Panc1 (cell line): ENCODE measurements around the gene SBK2. TPM values are rescaled to one million over a fixed set of nuclear protein-coding genes. Genes with fewer than 3 reads are reported as not detected.
"Not testable (repeated sequence)": the region's sequence is repeated elsewhere in the genome, so short reads cannot be mapped to it uniquely, and the experiment has no call there.

ENCODE experiments used
- ATAC-seq: fragments of 200-7000 bp; cut with Tn5 transposase; 2 replicates; pipeline ENCODE4 v1.9.1; 2020; ENCODE audit warnings: mild to moderate bottlenecking, moderate library complexity
- BruUV-seq: library from RNA; stranded (reverse); fragments of 400-500 nt; replicated peaks from 2 replicates; lab custom pipeline; 2021; lab: Mats Ljungman, UMichigan
- CTCF ChIA-PET: fragments of 300-600 bp; sonication (Branson Sonifier 250); formaldehyde crosslinking; loops from one replicate; lab custom pipeline; 2022; ENCODE audit warnings: antibody characterized with exemption; lab: Charles Lee
- POLR2A ChIA-PET: fragments of 300-600 bp; sonication (Branson Sonifier 250); formaldehyde crosslinking; loops from one replicate; lab custom pipeline; 2022; ENCODE audit warnings: antibody characterized with exemption; lab: Charles Lee
- DNase-seq: peaks from one replicate; pipeline ENCODE4 v3.0.0-alpha.2; 2010; ENCODE audit warnings: low read depth, low spot score
- H3K27ac ChIP-seq: 2 replicates; pipeline ENCODE4 v1.5.1; 2011; ENCODE audit warnings: mild to moderate bottlenecking, low read length, inconsistent platforms
- H3K27me3 ChIP-seq: fragments of 200-500 bp; sonication (Bioruptor generic); 2 replicates; pipeline ENCODE4 v1.6.0; 2014; ENCODE audit warnings: low read length, inconsistent platforms; ENCODE audit not compliant: control insufficient read depth, insufficient read depth
- H3K36me3 ChIP-seq: fragments of 200-500 bp; sonication (Bioruptor generic); 2 replicates; pipeline ENCODE4 v1.5.1; 2014; ENCODE audit warnings: inconsistent platforms, mild to moderate bottlenecking, low read length, moderate library complexity; ENCODE audit not compliant: control insufficient read depth, insufficient read depth
- H3K4me1 ChIP-seq: 2 replicates; pipeline ENCODE4 v1.5.1; 2011; ENCODE audit warnings: inconsistent platforms, mild to moderate bottlenecking, low read length, moderate library complexity; ENCODE audit not compliant: control insufficient read depth, insufficient read depth
- H3K4me3 ChIP-seq, 2 experiments: 2 replicates each; pipeline ENCODE4 v1.5.1; 2011 to 2012; ENCODE audit warnings: low read depth in 2 of 2, low read length in 2 of 2, mild to moderate bottlenecking in 2 of 2, inconsistent platforms in 1 of 2, moderate library complexity in 1 of 2
- H3K9me3 ChIP-seq: fragments of 200-500 bp; sonication (Bioruptor generic); 2 replicates; pipeline ENCODE4 v1.5.1; 2014; ENCODE audit warnings: low read depth, mild to moderate bottlenecking, inconsistent platforms, low read length, moderate library complexity; ENCODE audit not compliant: control insufficient read depth, insufficient read depth
- CTCF ChIP-seq: fragments of 450-650 bp; IDR thresholded peaks from 2 replicates; pipeline ENCODE4 v1.5.1; 2017; ENCODE audit warnings: mild to moderate bottlenecking
- POLR2AphosphoS5 ChIP-seq: IDR thresholded peaks from 2 replicates; pipeline ENCODE4 v1.6.1; 2012; ENCODE audit warnings: mild to moderate bottlenecking, low read depth, low read length, moderate library complexity
- SIN3A ChIP-seq: IDR thresholded peaks from 2 replicates; pipeline ENCODE4 v1.6.1; 2012; ENCODE audit warnings: low read depth, mild to moderate bottlenecking, low read length, moderate library complexity, borderline replicate concordance; ENCODE audit not compliant: insufficient read depth
- TCF7L2 ChIP-seq: IDR thresholded peaks from 2 replicates; pipeline ENCODE4 v1.6.1; 2011; ENCODE audit warnings: mild to moderate bottlenecking, low read depth, low read length, inconsistent platforms
- in situ Hi-C: cut with HindIII; loops from 2 replicates; pipeline ENCODE4 v1.10.0; 2016; ENCODE audit warnings: low sequenced_read_pairs, low pct_unique_long_range_greater_than_20kb
- intact Hi-C: fragments of 100-400 bp; cut with micrococcal nuclease; formaldehyde crosslinking; loops from one replicate; pipeline ENCODE4 v1.10.0; 2022; ENCODE audit not compliant: unreplicated experiment
- total RNA-seq: library from RNA; stranded (reverse); gene quantifications from one replicate; pipeline ENCODE4 v1.2.1, GENCODE V29; 2021; ENCODE audit not compliant: unreplicated experiment
- TF ChIP-seq, protein P1 (sequence below), 2 experiments: IDR thresholded peaks; 2 replicates each; pipeline ENCODE4 v1.6.1; 2011 to 2012; ENCODE audit warnings: low read depth in 2 of 2, control low read depth in 1 of 2, low read length in 1 of 2, mild to moderate bottlenecking in 1 of 2, moderate library complexity in 1 of 2; ENCODE audit not compliant: insufficient read depth in 1 of 2

The SBK2 gene
- total RNA-seq, 1 experiment from 2014 or later, result 0.69 TPM

DNA sequence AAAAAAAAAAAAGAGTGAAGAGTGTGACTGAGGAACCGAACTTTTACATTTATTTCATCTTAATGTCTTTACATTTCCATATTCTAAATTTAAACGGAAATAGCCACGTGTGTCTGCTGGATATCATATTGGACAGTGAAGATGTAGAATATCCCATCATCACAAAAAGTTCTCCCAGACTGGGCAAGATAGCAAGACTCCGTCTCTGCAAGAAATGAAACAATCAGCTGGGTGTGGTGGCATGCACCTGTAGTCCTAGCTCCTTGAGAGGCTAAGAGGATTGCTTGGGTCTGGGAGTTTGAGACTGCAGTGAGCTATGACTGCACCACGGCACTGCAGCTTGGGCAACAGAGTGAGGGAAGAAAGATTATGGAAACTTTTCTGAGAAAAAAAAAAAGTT, 39.8 kb upstream of the SBK2 start:
- H3K9me3 ChIP-seq, result no peaks in the 10 kb centered on the region
- no peaks in the 10 kb centered on the region; the same call in 1 of the 2 replicates for H3K36me3 ChIP-seq
- DNase-seq, result no peak
- H3K27me3 ChIP-seq, result no peaks in the 10 kb centered on the region
- ChIA-PET CTCF (no interaction called here), POLR2A (interaction anchor here (0.8 kb wide), 1 partner anchor 27 kb away, joined by 5 read pairs; no protein-coding TSS in a partner anchor)
- no peak for ATAC-seq
- in situ Hi-C loops, result no loop called here
- intact Hi-C loops, result no loop called here
- BruUV-seq, result no TSS peak
- TF ChIP-seq, protein P1, sequence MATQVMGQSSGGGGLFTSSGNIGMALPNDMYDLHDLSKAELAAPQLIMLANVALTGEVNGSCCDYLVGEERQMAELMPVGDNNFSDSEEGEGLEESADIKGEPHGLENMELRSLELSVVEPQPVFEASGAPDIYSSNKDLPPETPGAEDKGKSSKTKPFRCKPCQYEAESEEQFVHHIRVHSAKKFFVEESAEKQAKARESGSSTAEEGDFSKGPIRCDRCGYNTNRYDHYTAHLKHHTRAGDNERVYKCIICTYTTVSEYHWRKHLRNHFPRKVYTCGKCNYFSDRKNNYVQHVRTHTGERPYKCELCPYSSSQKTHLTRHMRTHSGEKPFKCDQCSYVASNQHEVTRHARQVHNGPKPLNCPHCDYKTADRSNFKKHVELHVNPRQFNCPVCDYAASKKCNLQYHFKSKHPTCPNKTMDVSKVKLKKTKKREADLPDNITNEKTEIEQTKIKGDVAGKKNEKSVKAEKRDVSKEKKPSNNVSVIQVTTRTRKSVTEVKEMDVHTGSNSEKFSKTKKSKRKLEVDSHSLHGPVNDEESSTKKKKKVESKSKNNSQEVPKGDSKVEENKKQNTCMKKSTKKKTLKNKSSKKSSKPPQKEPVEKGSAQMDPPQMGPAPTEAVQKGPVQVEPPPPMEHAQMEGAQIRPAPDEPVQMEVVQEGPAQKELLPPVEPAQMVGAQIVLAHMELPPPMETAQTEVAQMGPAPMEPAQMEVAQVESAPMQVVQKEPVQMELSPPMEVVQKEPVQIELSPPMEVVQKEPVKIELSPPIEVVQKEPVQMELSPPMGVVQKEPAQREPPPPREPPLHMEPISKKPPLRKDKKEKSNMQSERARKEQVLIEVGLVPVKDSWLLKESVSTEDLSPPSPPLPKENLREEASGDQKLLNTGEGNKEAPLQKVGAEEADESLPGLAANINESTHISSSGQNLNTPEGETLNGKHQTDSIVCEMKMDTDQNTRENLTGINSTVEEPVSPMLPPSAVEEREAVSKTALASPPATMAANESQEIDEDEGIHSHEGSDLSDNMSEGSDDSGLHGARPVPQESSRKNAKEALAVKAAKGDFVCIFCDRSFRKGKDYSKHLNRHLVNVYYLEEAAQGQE (IDR thresholded peaks at IDR 0.05; ENCODE audit: insufficient read depth in 1 of 2, low read depth in 2 of 2, low read length in 1 of 2), result no peak
- TF ChIP-seq CTCF (no peak), POLR2AphosphoS5 (no peak), SIN3A (no peak), TCF7L2 (no peak)
- H3K4me3 ChIP-seq, result no peak overlapping the region
- H3K4me1 ChIP-seq, result peaks cover 9% of the 10 kb centered on the region
- no peak overlapping the region for H3K27ac ChIP-seq

GRCh38 chr19:55573929-55574328, 37.0 kb upstream of the SBK2 start:
- H3K4me3 ChIP-seq, H3K27me3 ChIP-seq, BruUV-seq, H3K36me3 ChIP-seq, ATAC-seq, H3K27ac ChIP-seq, H3K4me1 ChIP-seq, H3K9me3 ChIP-seq, in situ Hi-C loops, DNase-seq, intact Hi-C loops: not testable (repeated sequence)
- CTCF ChIA-PET, result interaction anchor here (0.6 kb wide), 1 partner anchor 59 kb away, joined by 6 read pairs; no protein-coding TSS in a partner anchor
- POLR2A ChIA-PET, result interaction anchor here (0.7 kb wide), 2 partner anchors 87 to 434 kb away, joined by 3 to 8 read pairs; no protein-coding TSS in a partner anchor

DNA sequence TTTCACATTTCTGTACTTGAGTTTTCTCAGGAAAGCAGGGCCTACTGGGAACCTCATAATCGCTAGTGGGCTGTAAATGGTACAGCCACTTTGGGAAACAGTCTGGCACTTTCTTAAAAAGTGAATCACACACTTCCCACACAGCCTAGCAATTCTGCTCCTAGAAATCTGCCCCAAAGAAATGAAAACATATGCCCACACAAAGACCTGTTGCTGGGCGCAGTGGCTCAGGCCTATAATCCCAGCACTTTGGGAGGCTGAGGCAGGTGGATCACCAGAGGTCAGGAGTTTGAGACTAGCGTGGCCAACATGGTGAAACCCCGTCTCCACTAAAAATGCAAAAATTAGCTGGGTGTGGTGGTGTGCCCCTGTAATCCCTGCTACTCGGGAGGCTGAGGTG, 32.5 kb upstream of the SBK2 start:
- BruUV-seq, H3K36me3 ChIP-seq, H3K4me3 ChIP-seq, intact Hi-C loops, DNase-seq, POLR2A ChIA-PET, in situ Hi-C loops, H3K9me3 ChIP-seq, H3K27ac ChIP-seq, H3K4me1 ChIP-seq, H3K27me3 ChIP-seq, CTCF ChIA-PET, ATAC-seq: not testable (repeated sequence)
